Measurements from ENCODE around the gene FXYD3.

FXYD3 gene, protein sequence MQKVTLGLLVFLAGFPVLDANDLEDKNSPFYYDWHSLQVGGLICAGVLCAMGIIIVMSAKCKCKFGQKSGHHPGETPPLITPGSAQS

GRCh38 chr19:35115177-35115951 is at the start of gene FXYD3:
FXYD3 (plus strand) TSS chr19:35115823; CDS start chr19:35119377, 3,554 bp downstream.
- no peak for DNase-seq (ENCODE audit: low spot score)

DNA sequence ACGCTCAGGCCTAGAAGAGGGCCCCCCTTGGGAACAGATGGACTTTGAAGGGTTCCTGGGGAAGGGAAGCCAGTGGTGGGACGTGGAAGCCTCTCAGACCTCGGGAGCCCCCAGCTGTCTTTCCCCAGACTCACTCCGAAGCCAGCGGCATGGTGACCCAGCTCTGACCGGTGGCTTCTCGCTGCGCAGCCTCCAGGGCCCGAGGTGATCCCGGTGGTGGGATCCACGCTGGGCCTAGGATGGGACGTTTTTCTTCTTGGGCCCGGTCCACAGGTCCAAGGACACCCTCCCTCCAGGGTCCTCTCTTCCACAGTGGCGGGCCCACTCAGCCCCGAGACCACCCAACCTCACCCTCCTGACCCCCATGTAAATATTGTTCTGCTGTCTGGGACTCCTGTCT is 49.5 kb upstream of the FXYD3 start:
- DNase-seq (ENCODE audit: low spot score) = no peak

- DNase-seq (ENCODE audit: low spot score) = peak; percentile 90
Measured at GRCh38 chr19:35066691-35067563, 48.7 kb upstream of the FXYD3 start.

GRCh38 chr19:35068941-35069634 is 46.5 kb upstream of the FXYD3 start:
- DNase-seq (ENCODE audit: low spot score) = no peak

- no peak for DNase-seq (ENCODE audit: low spot score)
Measured at GRCh38 chr19:35069696-35070095, 45.9 kb upstream of the FXYD3 start.

GRCh38 chr19:35070471-35070870 is 45.2 kb upstream of the FXYD3 start:
- DNase-seq (ENCODE audit: low spot score) = no peak

DNA sequence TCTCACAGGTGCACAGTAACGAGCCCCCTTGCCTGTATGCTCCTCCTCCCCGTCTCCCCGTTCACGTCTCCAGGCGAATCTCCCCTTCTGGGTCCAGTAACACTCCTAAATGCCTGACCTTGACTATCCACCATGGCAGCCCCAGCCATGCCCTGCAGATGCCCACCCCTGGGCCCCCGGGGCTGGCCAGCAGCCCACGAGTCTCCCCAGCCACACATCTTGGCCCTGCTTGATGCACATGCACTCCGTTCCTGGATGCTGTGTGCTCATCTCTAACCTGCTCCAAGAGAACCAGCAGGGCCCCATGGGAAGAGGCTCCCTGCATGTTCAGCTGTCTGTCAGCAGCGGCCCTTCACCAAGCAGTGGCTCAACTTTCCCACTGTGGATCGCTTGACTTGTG is 42.1 kb upstream of the FXYD3 start:
- DNase-seq (ENCODE audit: low spot score) = no peak

DNA sequence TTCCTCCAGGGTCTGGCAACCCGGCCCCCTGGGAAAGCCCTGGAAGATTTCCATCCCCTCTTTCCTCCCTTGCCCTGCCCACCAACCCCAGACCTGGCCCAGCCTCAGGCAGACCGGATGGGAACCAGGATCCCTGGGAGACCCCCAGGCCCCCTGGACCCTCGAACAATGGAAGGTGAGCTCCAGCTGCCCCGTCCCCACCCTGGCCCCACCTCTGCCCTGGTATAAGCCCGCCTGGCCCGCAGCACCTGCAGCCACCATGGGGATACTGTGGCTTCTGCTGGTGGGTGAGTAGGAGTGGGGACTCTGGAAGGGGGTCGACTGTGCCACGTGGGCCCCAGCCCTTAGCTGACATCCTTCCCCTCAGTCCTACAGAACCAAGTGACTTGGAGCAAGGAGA is 41.7 kb upstream of the FXYD3 start:
- DNase-seq (ENCODE audit: low spot score) = no peak

DNA sequence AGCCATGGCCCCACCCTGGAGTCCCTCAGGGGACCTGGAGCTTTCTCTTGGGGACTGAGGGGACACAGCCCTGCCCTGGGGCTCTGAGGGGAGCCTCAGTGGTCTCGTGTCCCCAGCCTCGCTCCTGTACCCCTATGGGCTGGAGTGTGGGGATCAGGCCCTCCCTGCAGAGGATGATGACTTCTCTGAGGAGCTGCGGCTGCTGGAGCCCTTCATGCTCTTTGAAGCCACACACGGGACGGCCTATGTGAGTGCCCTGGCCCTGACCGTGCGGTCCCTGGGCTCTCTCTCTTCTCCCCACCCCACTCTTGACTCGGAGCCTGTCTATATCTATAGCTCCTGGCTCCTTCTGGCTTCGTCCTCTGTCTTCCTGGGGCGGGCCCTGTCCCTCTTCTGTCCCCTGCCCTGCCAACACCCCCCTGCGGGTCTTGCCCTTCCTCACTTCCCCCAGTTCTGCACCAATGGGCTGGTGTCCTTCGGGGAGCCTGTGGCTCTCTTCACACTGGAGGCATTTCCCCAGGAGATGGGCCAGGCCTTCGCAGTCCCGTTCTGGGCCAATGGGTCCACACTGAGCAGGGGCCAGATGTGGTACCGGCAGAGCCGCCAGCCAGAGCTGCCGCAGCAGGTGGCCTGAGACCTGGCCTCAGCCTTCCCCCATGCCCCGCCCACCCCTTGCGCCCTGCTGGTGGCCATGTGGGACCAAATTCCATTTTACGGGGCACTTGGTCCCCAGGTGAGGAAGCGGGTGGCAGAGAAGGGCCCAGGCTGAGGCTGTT is 41.0 kb upstream of the FXYD3 start:
- DNase-seq (ENCODE audit: low spot score) = no peak

- no peak for DNase-seq (ENCODE audit: low spot score)
Measured at GRCh38 chr19:35075202-35076025, 40.2 kb upstream of the FXYD3 start.

DNA sequence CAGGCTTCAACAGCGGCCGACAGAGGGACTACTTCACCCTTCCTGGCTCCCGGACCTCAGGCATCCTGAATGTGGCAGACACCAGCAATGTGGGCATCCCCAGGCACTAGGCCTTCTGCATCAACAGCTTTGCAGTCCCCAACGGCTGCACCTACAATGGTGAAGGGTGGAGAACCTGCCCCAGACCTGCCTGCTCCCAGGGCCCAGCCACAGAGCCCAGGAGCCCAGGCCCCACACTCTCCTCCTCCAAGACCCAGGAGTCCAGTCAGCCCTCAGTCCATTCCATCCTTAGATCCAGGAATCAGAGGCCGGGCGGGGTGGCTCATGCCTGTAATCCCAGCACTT is 39.6 kb upstream of the FXYD3 start:
- no peak for DNase-seq (ENCODE audit: low spot score)

DNA sequence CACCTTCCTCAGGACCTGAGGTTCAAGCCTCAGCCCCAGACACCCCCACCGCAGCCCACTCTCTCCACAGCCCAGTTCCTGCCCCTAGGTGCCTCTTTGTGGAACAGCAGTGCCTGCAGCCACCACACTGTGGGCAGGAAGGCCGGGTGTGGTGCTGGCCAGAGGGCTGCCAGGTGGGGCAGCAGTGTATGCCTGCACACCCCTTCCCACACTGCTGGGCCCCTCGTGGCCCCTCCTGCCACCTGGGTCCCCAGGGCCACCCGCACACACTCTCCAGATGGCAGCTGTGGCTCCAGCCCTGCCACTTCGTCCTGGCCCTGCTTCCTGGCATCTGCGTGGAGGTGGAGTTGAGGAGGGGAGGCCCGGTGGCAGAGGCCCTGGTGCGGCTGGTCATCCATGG is 39.0 kb upstream of the FXYD3 start:
- DNase-seq (ENCODE audit: low spot score) = no peak

GRCh38 chr19:35077411-35078223 is 38.0 kb upstream of the FXYD3 start:
- no peak for DNase-seq (ENCODE audit: low spot score)

- no peak for DNase-seq (ENCODE audit: low spot score)
Measured at GRCh38 chr19:35079826-35080225, 35.8 kb upstream of the FXYD3 start.

DNA sequence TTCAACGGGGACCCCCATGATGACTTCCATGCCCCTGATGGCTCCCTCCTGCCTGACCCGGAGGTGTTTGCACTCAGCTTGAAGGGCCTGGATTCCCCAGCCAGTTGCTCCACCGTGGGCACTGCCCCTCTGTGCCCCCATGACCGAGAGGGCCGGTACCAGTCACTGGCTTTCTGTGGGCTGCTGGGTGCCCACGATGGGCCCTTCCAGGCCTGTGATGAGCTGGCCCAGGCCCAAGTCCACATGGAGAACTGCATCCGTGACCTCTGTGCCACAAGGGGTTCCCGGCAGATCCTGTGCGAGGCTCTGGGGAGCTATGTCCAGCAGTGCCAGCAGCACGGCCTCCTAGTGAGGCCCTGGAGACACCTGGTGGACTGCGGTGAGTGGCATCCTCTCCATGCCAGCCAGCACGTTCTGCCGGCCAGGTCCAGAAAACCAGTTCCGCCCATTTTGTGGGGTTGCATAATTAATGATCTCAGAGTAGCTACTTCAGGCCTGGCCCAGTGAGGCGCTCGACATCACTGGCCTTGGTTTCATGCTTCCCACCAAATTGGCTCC is 34.9 kb upstream of the FXYD3 start:
- no peak for DNase-seq (ENCODE audit: low spot score)

GRCh38 chr19:35081201-35081600 is 34.4 kb upstream of the FXYD3 start:
- no peak for DNase-seq (ENCODE audit: low spot score)

GRCh38 chr19:35083691-35084508 is 31.7 kb upstream of the FXYD3 start:
- no peak for DNase-seq (ENCODE audit: low spot score)

- DNase-seq (ENCODE audit: low spot score) = no peak
Measured at GRCh38 chr19:35084509-35084762, 31.2 kb upstream of the FXYD3 start.

- DNase-seq (ENCODE audit: low spot score) = no peak
Measured at GRCh38 chr19:35085947-35086346, 29.7 kb upstream of the FXYD3 start.

Measured in GM03348 (cell line).